ENCODE results near the gene EFEMP2.

DNA sequence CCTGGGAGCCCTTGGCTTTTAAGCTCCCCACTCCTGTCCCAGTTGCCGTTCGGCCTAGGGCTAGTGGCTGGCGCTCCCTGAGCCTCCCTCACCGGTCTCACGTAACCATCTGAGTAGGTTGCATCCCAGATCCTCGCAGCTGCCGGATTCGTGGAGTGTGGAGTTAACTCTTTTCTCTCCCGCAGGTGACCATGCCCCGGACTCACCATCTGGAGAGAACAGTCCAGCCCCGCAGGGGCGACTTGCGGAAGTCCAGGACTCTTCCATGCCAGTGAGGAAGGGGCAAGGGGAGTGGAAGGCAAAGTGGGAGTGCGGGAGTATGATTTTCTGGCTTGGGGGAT, 11.5 kb downstream of the EFEMP2 start:
- TF ChIP-seq YY1 (IDR thresholded peaks at IDR 0.05; ENCODE audit: insufficient read depth, insufficient read length) (no peak), ZNF274 (IDR thresholded peaks at IDR 0.05; ENCODE audit: low read depth, low read length) (no peak), SUZ12 (IDR thresholded peaks at IDR 0.05; ENCODE audit: extremely low read depth, insufficient read depth, insufficient read length) (no peak)
